H9 (cell line): Measurements from ENCODE around the gene HOXA2. TPM values are rescaled to one million over a fixed set of nuclear protein-coding genes. Genes with fewer than 3 reads are reported as not detected.

Experiments
- DNase-seq: peaks from one replicate; pipeline ENCODE4 v3.0.0-alpha.2; 2017
- H2AFZ ChIP-seq: one replicate; pipeline ENCODE4 v1.6.1; 2013; ENCODE audit warnings: mild to moderate bottlenecking, low read length, control low read depth, moderate library complexity
- H2AK5ac ChIP-seq: 2 replicates; pipeline ENCODE4 v1.6.1; 2013; ENCODE audit warnings: low read length, control low read depth, mixed read lengths; ENCODE audit not compliant: insufficient read length
- H2BK120ac ChIP-seq: one replicate; pipeline ENCODE4 v1.6.1; 2013; ENCODE audit warnings: low read depth, mild to moderate bottlenecking, low read length, control low read depth, inconsistent platforms; ENCODE audit not compliant: poor library complexity, severe bottlenecking
- H2BK12ac ChIP-seq: 2 replicates; pipeline ENCODE4 v1.6.1; 2013; ENCODE audit warnings: low read length, control low read depth, mixed read lengths, low read depth; ENCODE audit not compliant: insufficient read length
- H2BK15ac ChIP-seq: 2 replicates; pipeline ENCODE4 v1.6.1; 2013; ENCODE audit warnings: low read depth, low read length, control low read depth
- H2BK20ac ChIP-seq: one replicate; pipeline ENCODE4 v1.6.1; 2013; ENCODE audit warnings: low read depth, mild to moderate bottlenecking, low read length, control low read depth, inconsistent platforms; ENCODE audit not compliant: poor library complexity, severe bottlenecking
- H2BK5ac ChIP-seq: 2 replicates; pipeline ENCODE4 v1.6.1; 2013; ENCODE audit warnings: low read length, control low read depth, mixed read lengths; ENCODE audit not compliant: insufficient read length
- H3K14ac ChIP-seq: 2 replicates; pipeline ENCODE4 v1.6.1; 2013; ENCODE audit warnings: low read length, control low read depth; ENCODE audit not compliant: insufficient read depth
- H3K18ac ChIP-seq: 2 replicates; pipeline ENCODE4 v1.6.1; 2013; ENCODE audit warnings: low read depth, mild to moderate bottlenecking, mixed read lengths, low read length, control low read depth; ENCODE audit not compliant: insufficient read length
- H3K23ac ChIP-seq: 2 replicates; pipeline ENCODE4 v1.6.1; 2013; ENCODE audit warnings: low read length, control low read depth, mixed read lengths, low read depth; ENCODE audit not compliant: insufficient read length
- H3K23me2 ChIP-seq: 2 replicates; pipeline ENCODE4 v1.6.1; 2013; ENCODE audit warnings: low read depth, mild to moderate bottlenecking, mixed read lengths, low read length, control low read depth; ENCODE audit not compliant: insufficient read length, poor library complexity, severe bottlenecking
- H3K27ac ChIP-seq: 2 replicates; pipeline ENCODE4 v1.5.1; 2013; ENCODE audit warnings: low read length, control low read depth, mixed read lengths, low read depth; ENCODE audit not compliant: insufficient read length
- H3K27me3 ChIP-seq: 2 replicates; pipeline ENCODE4 v1.6.1; 2013; ENCODE audit warnings: low read length, control low read depth, inconsistent platforms; ENCODE audit not compliant: insufficient read depth
- H3K4ac ChIP-seq: 2 replicates; pipeline ENCODE4 v1.6.1; 2013; ENCODE audit warnings: low read depth, mild to moderate bottlenecking, control low read depth, inconsistent platforms, low read length, moderate library complexity
- H3K4me1 ChIP-seq: 2 replicates; pipeline ENCODE4 v1.6.1; 2013; ENCODE audit warnings: low read length, control low read depth, inconsistent platforms; ENCODE audit not compliant: insufficient read depth
- H3K4me2 ChIP-seq: 2 replicates; pipeline ENCODE4 v1.6.1; 2013; ENCODE audit warnings: low read length, control low read depth, mixed read lengths; ENCODE audit not compliant: insufficient read length, insufficient read depth
- H3K56ac ChIP-seq: 2 replicates; pipeline ENCODE4 v1.6.1; 2013; ENCODE audit warnings: low read depth, mild to moderate bottlenecking, mixed read lengths, low read length, control low read depth; ENCODE audit not compliant: insufficient read length
- H3K79me1 ChIP-seq: 2 replicates; pipeline ENCODE4 v1.6.1; 2013; ENCODE audit warnings: low read depth, mild to moderate bottlenecking, moderate library complexity, low read length, control low read depth, inconsistent platforms; ENCODE audit not compliant: insufficient read depth, poor library complexity, severe bottlenecking
- H3K79me2 ChIP-seq: 2 replicates; pipeline ENCODE4 v1.6.1; 2013; ENCODE audit warnings: low read length, control low read depth, inconsistent platforms; ENCODE audit not compliant: insufficient read depth
- H3K9ac ChIP-seq: 2 replicates; pipeline ENCODE4 v1.6.1; 2013; ENCODE audit warnings: low read length, control low read depth, mixed read lengths; ENCODE audit not compliant: insufficient read length; ENCODE audit errors: extremely low read depth
- H3K9me3 ChIP-seq: one replicate; pipeline ENCODE4 v1.6.1; 2013; ENCODE audit warnings: low read depth, low read length, inconsistent platforms; ENCODE audit not compliant: control insufficient read depth
- H3T11ph ChIP-seq: one replicate; pipeline ENCODE4 v1.6.1; 2013; ENCODE audit warnings: mild to moderate bottlenecking, low read length, control low read depth, inconsistent platforms
- H4K20me1 ChIP-seq: one replicate; pipeline ENCODE4 v1.6.1; 2013; ENCODE audit not compliant: control insufficient read depth, insufficient read length, insufficient read depth
- H4K5ac ChIP-seq: 2 replicates; pipeline ENCODE4 v1.6.1; 2013; ENCODE audit warnings: low read depth, mild to moderate bottlenecking, mixed read lengths, low read length, control low read depth; ENCODE audit not compliant: insufficient read length
- H4K8ac ChIP-seq: replicated peaks from 2 replicates; pipeline ENCODE4 v1.6.1; 2013; ENCODE audit warnings: low read length, control low read depth, mixed read lengths, low read depth; ENCODE audit not compliant: insufficient read length
- H4K91ac ChIP-seq: 2 replicates; pipeline ENCODE4 v1.6.1; 2013; ENCODE audit warnings: low read depth, mild to moderate bottlenecking, moderate library complexity, mixed read lengths, low read length, control low read depth; ENCODE audit not compliant: insufficient read length
- H3K27ac Mint-ChIP-seq, 3 experiments: 2 replicates in 2 of 3; 3 replicates in 1 of 3; pipeline ENCODE4 v1.8.0; 2020 to 2021; ENCODE audit warnings: mixed read lengths in 3 of 3, mild to moderate bottlenecking in 1 of 3, moderate library complexity in 1 of 3
- H3K27me3 Mint-ChIP-seq: 2 replicates; pipeline ENCODE4 v1.8.0; 2021; ENCODE audit warnings: low read depth, mild to moderate bottlenecking, moderate library complexity, mixed read lengths
- H3K36me3 Mint-ChIP-seq, 3 experiments: 2 replicates in 2 of 3; 3 replicates in 1 of 3; pipeline ENCODE4 v1.8.0; 2020 to 2021; ENCODE audit warnings: low read depth in 3 of 3, mixed read lengths in 3 of 3; ENCODE audit not compliant: insufficient read depth in 1 of 3
- H3K4me1 Mint-ChIP-seq, 2 experiments: 2 replicates each; pipeline ENCODE4 v1.8.0; 2020; ENCODE audit warnings: mixed read lengths in 2 of 2
- H3K4me3 Mint-ChIP-seq, 2 experiments: 2 replicates in 1 of 2; 3 replicates in 1 of 2; pipeline ENCODE4 v1.8.0; 2020 to 2021; ENCODE audit warnings: mild to moderate bottlenecking in 2 of 2, mixed read lengths in 2 of 2, moderate library complexity in 1 of 2
- H3K9me3 Mint-ChIP-seq, 2 experiments: 2 replicates in 1 of 2; 3 replicates in 1 of 2; pipeline ENCODE4 v1.8.0; 2020; ENCODE audit warnings: mild to moderate bottlenecking in 2 of 2, mixed read lengths in 2 of 2, moderate library complexity in 1 of 2
- CTCF ChIP-seq: fragments of 200-600 bp; sonication (generic); conservative IDR thresholded peaks from 3 replicates; pipeline ENCODE4 v1.8.0; 2021; ENCODE audit warnings: antibody characterized with exemption, mild to moderate bottlenecking
- WGBS: extraction: QIAGEN DNeasy Blood & Tissue Kit; methylation state at CpG from one replicate; pipeline ENCODE4 v1.1.7; 2013; ENCODE audit warnings: missing lambda C conversion rate, low lambda C conversion rate, mixed read lengths; ENCODE audit not compliant: insufficient read length; ENCODE audit errors: extremely low coverage; 5-methylcytosine and 5-hydroxymethylcytosine counted together
- total RNA-seq: library from RNA; stranded (reverse); gene quantifications from 2 replicates; pipeline ENCODE4 v1.2.1, GENCODE V29; 2021

The HOXA2 gene
- total RNA-seq, 1 experiment from 2014 or later = not detected

DNA sequence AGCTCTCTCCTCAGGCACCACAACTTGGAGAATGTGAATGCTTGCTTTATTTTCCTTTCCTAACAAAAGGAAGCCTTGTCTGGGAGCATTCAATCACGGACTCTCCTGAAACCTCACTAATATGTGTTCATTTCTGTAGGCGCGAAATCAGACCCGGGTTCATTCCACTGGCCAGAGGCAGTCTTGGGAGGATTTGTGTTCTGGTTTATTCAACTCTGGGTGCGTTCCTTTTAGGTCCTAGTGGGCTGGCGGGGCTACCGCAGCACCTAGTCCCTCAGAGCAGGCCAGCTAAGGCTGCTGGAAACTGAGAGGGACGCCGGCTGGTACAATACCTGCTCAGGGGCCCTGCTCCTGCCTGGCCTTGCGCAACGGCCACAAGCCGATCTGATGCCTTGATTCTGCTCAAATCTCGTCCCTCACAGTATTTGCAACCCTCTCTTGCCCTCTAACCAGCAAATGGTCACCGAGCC, 20.6 kb upstream of the HOXA2 start:
- H3K79me2 ChIP-seq = no peaks in the 10 kb centered on the region
- H3K56ac ChIP-seq = no peak overlapping the region
- peaks cover 2% of the 10 kb centered on the region for H4K20me1 ChIP-seq
- no peaks in the 10 kb centered on the region for H3K23me2 ChIP-seq
- no peak overlapping the region for H2BK5ac ChIP-seq
- H2BK20ac ChIP-seq = no peak overlapping the region
- DNase-seq = no peak
- H3K18ac ChIP-seq = no peak overlapping the region
- H2AK5ac ChIP-seq = no peak overlapping the region
- peaks cover 0 to 12% of the 10 kb centered on the region in 2 experiments; a peak in 1 of 4 replicates for H3K4me1 Mint-ChIP-seq
- H3K36me3 Mint-ChIP-seq = peaks cover 0 to 5% (median 0%) of the 10 kb centered on the region in 3 experiments; a peak in 1 of 7 replicates
- H3K27ac ChIP-seq = no peak overlapping the region
- no CpG with 5 or more reads among the region's 14 CpGs for WGBS
- H3T11ph ChIP-seq = no peak overlapping the region
- H2BK120ac ChIP-seq = no peak overlapping the region
- no peaks in the 10 kb centered on the region for H3K79me1 ChIP-seq
- no peak overlapping the region for H4K8ac ChIP-seq
- no peak overlapping the region for H2AFZ ChIP-seq
- H3K4me3 Mint-ChIP-seq = no peak overlapping the region
- H3K9me3 ChIP-seq = no peaks in the 10 kb centered on the region
- H3K9me3 Mint-ChIP-seq = peaks cover 9 to 13% of the 10 kb centered on the region in 2 experiments; a peak in 4 of 5 replicates
- peaks cover 100% of the 10 kb centered on the region for H3K27me3 ChIP-seq
- no peak overlapping the region for H3K27ac Mint-ChIP-seq
- no peak overlapping the region for H2BK12ac ChIP-seq
- H2BK15ac ChIP-seq = no peak overlapping the region
- no peak overlapping the region for H3K4me2 ChIP-seq
- no peak overlapping the region for H3K9ac ChIP-seq
- no peak for TF ChIP-seq CTCF
- H3K4me1 ChIP-seq = no peaks in the 10 kb centered on the region
- no peak overlapping the region for H3K14ac ChIP-seq
- H4K5ac ChIP-seq = no peak overlapping the region
- H3K23ac ChIP-seq = no peak overlapping the region
- H4K91ac ChIP-seq = no peak overlapping the region
- H3K27me3 Mint-ChIP-seq = peaks cover 100% of the 10 kb centered on the region
- H3K4ac ChIP-seq = no peak overlapping the region
